ENCODE data around the gene C5AR2. TPM values are rescaled to one million over a fixed set of nuclear protein-coding genes. Genes with fewer than 3 reads are reported as not detected.
A peak's percentile ranks its signal among the peaks of the same experiment; 100 is the strongest.
"Not testable (repeated sequence)": the region's sequence is repeated elsewhere in the genome, so short reads cannot be mapped to it uniquely, and the experiment has no call there.

The C5AR2 gene
- total and polyA plus RNA-seq, 4 donors, result 0.61 to 2.8 (median 1.8) TPM

DNA sequence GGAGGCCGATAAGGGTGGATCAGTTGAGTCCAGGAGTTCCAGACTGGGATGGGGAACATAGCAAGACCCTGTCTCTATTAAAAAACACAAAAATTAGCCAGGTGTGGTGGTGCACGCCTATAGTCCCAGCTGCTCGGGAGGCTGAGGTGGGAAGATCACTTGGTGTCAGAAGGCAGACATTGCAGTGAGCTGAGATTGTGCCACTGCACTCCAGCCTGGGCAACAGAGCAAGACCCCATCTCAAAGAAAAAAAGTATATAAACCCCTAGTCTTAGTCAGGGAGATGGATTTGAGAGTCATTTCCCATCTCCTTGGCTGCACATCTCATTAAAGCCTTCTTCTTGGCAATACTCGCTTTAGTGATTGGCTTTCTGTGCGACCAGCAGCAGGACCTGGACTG is 51.9 kb downstream of the C5AR2 start:
- DNase-seq (ENCODE audit: low spot score); H3K4me3 ChIP-seq (ENCODE audit: low read depth in 1 of 3, low read length in 3 of 3); H3K9ac ChIP-seq (ENCODE audit: low read depth in 1 of 2, low read length in 2 of 2); H3K4me1 ChIP-seq (ENCODE audit: control insufficient read depth in 4 of 4, insufficient read depth in 4 of 4, low read length in 3 of 4); H3K27ac ChIP-seq (ENCODE audit: low read depth in 1 of 2, low read length in 2 of 2); H3K9me3 ChIP-seq (ENCODE audit: control insufficient read depth in 4 of 4, low read length in 3 of 4); H3K27me3 ChIP-seq (ENCODE audit: control insufficient read depth in 4 of 4, insufficient read depth in 4 of 4, low read length in 3 of 4): not testable (repeated sequence)
- WGBS, result 94% methylated on average over 5 of the region's 5 CpGs
- H3K36me3 ChIP-seq (ENCODE audit: control insufficient read depth in 4 of 4, insufficient read depth in 3 of 4, low read depth in 1 of 4, low read length in 3 of 4), result peaks cover 9 to 31% (median 14%) of the 10 kb centered on the region in 4 donors

DNA sequence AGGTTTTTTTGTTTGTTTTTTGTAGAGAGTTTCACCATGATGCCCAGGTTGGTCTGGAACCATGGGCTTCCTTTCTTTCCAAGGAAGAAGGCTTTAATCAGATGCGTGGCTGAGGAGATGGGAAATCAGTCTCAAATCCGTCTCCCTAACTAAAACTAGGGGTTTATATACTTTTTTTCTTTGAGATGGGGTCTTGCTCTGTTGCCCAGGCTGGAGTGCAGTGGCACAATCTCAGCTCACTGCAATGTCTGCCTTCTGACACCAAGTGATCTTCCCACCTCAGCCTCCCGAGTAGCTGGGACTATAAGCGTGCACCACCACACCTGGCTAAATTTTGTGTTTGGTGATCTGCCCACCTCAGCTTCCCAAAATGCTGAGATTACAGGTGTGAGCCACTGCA is 52.6 kb downstream of the C5AR2 start:
- H3K4me3 ChIP-seq (ENCODE audit: low read depth in 1 of 3, low read length in 3 of 3); H3K9me3 ChIP-seq (ENCODE audit: control insufficient read depth in 4 of 4, low read length in 3 of 4); H3K4me1 ChIP-seq (ENCODE audit: control insufficient read depth in 4 of 4, insufficient read depth in 4 of 4, low read length in 3 of 4); H3K27ac ChIP-seq (ENCODE audit: low read depth in 1 of 2, low read length in 2 of 2); H3K9ac ChIP-seq (ENCODE audit: low read depth in 1 of 2, low read length in 2 of 2); H3K27me3 ChIP-seq (ENCODE audit: control insufficient read depth in 4 of 4, insufficient read depth in 4 of 4, low read length in 3 of 4); DNase-seq (ENCODE audit: low spot score): not testable (repeated sequence)
- peaks cover 7 to 29% (median 14%) of the 10 kb centered on the region in 4 donors for H3K36me3 ChIP-seq (ENCODE audit: control insufficient read depth in 4 of 4, insufficient read depth in 3 of 4, low read depth in 1 of 4, low read length in 3 of 4)
- WGBS, result 82% methylated on average over 4 of the region's 4 CpGs

DNA sequence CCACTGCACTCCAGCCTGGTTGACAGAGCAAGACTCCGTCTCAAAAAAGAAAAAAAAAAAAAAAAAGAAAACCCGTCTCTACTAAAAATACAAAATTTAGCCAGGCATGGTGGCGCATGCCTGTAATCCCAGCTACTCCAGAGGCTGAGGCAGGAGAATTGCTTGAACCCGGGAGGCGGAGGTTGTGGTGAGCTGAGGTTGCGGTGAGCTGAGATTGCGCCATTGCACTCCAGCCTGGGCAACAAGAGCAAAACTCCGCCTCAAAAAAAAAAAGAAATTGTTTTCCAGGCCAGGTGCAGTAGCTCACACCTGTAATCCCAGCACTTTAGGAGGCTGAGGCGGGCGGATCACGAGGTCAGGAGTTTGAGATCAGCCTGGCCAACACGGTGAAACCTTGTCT is 54.6 kb downstream of the C5AR2 start:
- H3K27ac ChIP-seq (ENCODE audit: low read depth in 1 of 2, low read length in 2 of 2); H3K4me3 ChIP-seq (ENCODE audit: low read depth in 1 of 3, low read length in 3 of 3); H3K4me1 ChIP-seq (ENCODE audit: control insufficient read depth in 4 of 4, insufficient read depth in 4 of 4, low read length in 3 of 4); H3K9me3 ChIP-seq (ENCODE audit: control insufficient read depth in 4 of 4, low read length in 3 of 4); H3K9ac ChIP-seq (ENCODE audit: low read depth in 1 of 2, low read length in 2 of 2); H3K36me3 ChIP-seq (ENCODE audit: control insufficient read depth in 4 of 4, insufficient read depth in 3 of 4, low read depth in 1 of 4, low read length in 3 of 4); DNase-seq (ENCODE audit: low spot score); H3K27me3 ChIP-seq (ENCODE audit: control insufficient read depth in 4 of 4, insufficient read depth in 4 of 4, low read length in 3 of 4): not testable (repeated sequence)
- WGBS, result 87% methylated on average over 12 of the region's 12 CpGs

DNA sequence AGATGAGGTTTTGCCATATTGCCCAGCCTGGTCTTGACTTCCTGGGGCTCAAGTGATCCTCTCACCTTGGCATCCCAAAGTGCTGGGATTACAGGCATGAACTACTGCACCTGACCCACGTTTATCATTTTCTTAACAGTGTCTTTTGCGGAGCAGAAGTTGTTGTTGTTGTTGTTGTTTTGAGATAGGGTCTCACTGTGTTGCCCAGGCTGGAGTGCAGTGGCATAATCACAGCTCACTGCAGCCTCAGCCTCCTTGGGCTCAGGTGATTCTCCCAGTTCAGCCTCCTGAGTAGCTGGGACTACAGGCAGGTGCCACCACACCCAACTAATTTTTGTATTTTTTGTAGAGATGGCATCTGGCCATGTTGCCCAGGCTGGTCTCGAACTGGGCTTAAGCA is 55.6 kb downstream of the C5AR2 start:
- not testable (repeated sequence) for H3K27ac ChIP-seq (ENCODE audit: low read depth in 1 of 2, low read length in 2 of 2); DNase-seq (ENCODE audit: low spot score); H3K4me3 ChIP-seq (ENCODE audit: low read depth in 1 of 3, low read length in 3 of 3); H3K36me3 ChIP-seq (ENCODE audit: control insufficient read depth in 4 of 4, insufficient read depth in 3 of 4, low read depth in 1 of 4, low read length in 3 of 4); H3K27me3 ChIP-seq (ENCODE audit: control insufficient read depth in 4 of 4, insufficient read depth in 4 of 4, low read length in 3 of 4); H3K9ac ChIP-seq (ENCODE audit: low read depth in 1 of 2, low read length in 2 of 2); H3K4me1 ChIP-seq (ENCODE audit: control insufficient read depth in 4 of 4, insufficient read depth in 4 of 4, low read length in 3 of 4); H3K9me3 ChIP-seq (ENCODE audit: control insufficient read depth in 4 of 4, low read length in 3 of 4)
- WGBS, result 74% methylated on average over 3 of the region's 3 CpGs

DNA sequence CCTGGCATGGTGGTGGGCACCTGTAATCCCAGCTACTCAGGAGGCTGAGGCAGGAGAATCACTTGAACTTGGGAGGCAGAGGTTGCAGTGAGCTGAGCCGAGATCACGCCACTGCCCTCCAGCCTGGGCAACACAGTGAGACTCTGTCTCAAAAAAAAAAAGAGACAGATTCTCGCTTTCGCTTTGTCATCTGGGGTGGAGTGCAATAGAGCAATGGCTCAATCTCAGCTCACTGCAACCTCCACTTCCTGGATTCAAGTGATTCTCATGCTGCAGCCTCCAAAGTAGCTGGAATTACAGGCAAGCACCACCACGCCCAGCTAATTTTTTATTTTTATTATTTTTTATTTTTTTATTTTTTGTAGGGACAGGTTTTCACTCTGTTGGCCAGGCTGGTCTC is 56.7 kb downstream of the C5AR2 start:
- not testable (repeated sequence) for H3K27me3 ChIP-seq (ENCODE audit: control insufficient read depth in 4 of 4, insufficient read depth in 4 of 4, low read length in 3 of 4); H3K4me3 ChIP-seq (ENCODE audit: low read depth in 1 of 3, low read length in 3 of 3); DNase-seq (ENCODE audit: low spot score); H3K36me3 ChIP-seq (ENCODE audit: control insufficient read depth in 4 of 4, insufficient read depth in 3 of 4, low read depth in 1 of 4, low read length in 3 of 4); H3K4me1 ChIP-seq (ENCODE audit: control insufficient read depth in 4 of 4, insufficient read depth in 4 of 4, low read length in 3 of 4); H3K9me3 ChIP-seq (ENCODE audit: control insufficient read depth in 4 of 4, low read length in 3 of 4); H3K9ac ChIP-seq (ENCODE audit: low read depth in 1 of 2, low read length in 2 of 2)
- 81% methylated on average over 5 of the region's 5 CpGs for WGBS
- peak overlapping the region in 1 of 2 donors; percentile 42 for H3K27ac ChIP-seq (ENCODE audit: low read depth in 1 of 2, low read length in 2 of 2)

DNA sequence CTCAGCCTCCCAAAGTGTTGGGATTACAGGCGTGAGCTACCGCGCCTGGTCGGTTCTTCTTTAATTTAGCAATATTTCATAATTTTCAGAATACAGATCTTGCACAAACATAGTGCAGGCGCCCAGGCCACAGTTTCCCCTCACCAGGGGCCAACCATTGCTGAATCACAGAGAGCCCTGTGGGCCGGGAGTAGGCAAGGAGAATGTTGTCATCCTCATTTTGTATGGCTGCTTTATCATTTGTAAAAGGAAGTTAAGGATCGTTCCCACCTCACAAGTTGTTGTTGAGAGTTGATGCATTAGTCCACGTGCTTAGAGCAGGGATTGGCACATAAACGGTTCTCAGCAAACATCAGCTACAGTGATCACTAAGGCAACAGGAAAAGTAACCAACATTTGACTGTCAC is 57.2 kb downstream of the C5AR2 start:
- Histone ChIP-seq H3K4me1 (ENCODE audit: control insufficient read depth in 4 of 4, insufficient read depth in 4 of 4, low read length in 3 of 4) (no peaks in the 10 kb centered on the region), H3K27ac (ENCODE audit: low read depth in 1 of 2, low read length in 2 of 2) (peak overlapping the region in 1 of 2 donors; percentile 34), H3K4me3 (ENCODE audit: low read depth in 1 of 3, low read length in 3 of 3) (no peak overlapping the region), H3K36me3 (ENCODE audit: control insufficient read depth in 4 of 4, insufficient read depth in 3 of 4, low read depth in 1 of 4, low read length in 3 of 4) (no peaks in the 10 kb centered on the region), H3K9ac (ENCODE audit: low read depth in 1 of 2, low read length in 2 of 2) (no peak overlapping the region), H3K9me3 (ENCODE audit: control insufficient read depth in 4 of 4, low read length in 3 of 4) (no peaks in the 10 kb centered on the region), H3K27me3 (ENCODE audit: control insufficient read depth in 4 of 4, insufficient read depth in 4 of 4, low read length in 3 of 4) (no peaks in the 10 kb centered on the region)
- DNase-seq (ENCODE audit: low spot score), result no peak
- WGBS, result 74% methylated on average over 9 of the region's 9 CpGs
- TF ChIP-seq RAD21 (IDR thresholded peaks at IDR 0.05) (no peak), FOXA1 (IDR thresholded peaks at IDR 0.05) (no peak), SP1 (IDR thresholded peaks at IDR 0.05) (no peak)
- TF ChIP-seq, protein P1, sequence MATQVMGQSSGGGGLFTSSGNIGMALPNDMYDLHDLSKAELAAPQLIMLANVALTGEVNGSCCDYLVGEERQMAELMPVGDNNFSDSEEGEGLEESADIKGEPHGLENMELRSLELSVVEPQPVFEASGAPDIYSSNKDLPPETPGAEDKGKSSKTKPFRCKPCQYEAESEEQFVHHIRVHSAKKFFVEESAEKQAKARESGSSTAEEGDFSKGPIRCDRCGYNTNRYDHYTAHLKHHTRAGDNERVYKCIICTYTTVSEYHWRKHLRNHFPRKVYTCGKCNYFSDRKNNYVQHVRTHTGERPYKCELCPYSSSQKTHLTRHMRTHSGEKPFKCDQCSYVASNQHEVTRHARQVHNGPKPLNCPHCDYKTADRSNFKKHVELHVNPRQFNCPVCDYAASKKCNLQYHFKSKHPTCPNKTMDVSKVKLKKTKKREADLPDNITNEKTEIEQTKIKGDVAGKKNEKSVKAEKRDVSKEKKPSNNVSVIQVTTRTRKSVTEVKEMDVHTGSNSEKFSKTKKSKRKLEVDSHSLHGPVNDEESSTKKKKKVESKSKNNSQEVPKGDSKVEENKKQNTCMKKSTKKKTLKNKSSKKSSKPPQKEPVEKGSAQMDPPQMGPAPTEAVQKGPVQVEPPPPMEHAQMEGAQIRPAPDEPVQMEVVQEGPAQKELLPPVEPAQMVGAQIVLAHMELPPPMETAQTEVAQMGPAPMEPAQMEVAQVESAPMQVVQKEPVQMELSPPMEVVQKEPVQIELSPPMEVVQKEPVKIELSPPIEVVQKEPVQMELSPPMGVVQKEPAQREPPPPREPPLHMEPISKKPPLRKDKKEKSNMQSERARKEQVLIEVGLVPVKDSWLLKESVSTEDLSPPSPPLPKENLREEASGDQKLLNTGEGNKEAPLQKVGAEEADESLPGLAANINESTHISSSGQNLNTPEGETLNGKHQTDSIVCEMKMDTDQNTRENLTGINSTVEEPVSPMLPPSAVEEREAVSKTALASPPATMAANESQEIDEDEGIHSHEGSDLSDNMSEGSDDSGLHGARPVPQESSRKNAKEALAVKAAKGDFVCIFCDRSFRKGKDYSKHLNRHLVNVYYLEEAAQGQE (IDR thresholded peaks at IDR 0.05), result no peak
- TF ChIP-seq, protein P2, sequence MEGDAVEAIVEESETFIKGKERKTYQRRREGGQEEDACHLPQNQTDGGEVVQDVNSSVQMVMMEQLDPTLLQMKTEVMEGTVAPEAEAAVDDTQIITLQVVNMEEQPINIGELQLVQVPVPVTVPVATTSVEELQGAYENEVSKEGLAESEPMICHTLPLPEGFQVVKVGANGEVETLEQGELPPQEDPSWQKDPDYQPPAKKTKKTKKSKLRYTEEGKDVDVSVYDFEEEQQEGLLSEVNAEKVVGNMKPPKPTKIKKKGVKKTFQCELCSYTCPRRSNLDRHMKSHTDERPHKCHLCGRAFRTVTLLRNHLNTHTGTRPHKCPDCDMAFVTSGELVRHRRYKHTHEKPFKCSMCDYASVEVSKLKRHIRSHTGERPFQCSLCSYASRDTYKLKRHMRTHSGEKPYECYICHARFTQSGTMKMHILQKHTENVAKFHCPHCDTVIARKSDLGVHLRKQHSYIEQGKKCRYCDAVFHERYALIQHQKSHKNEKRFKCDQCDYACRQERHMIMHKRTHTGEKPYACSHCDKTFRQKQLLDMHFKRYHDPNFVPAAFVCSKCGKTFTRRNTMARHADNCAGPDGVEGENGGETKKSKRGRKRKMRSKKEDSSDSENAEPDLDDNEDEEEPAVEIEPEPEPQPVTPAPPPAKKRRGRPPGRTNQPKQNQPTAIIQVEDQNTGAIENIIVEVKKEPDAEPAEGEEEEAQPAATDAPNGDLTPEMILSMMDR (IDR thresholded peaks at IDR 0.05; ENCODE audit: low read depth, low read length, missing input control), result no peak
- TF ChIP-seq, protein P3, sequence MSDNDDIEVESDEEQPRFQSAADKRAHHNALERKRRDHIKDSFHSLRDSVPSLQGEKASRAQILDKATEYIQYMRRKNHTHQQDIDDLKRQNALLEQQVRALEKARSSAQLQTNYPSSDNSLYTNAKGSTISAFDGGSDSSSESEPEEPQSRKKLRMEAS (IDR thresholded peaks at IDR 0.05), result no peak

All from liver (tissue), 9 donors.